ENCODE results near the gene RRP1.
A peak's percentile ranks its signal among the peaks of the same experiment; 100 is the strongest.

Gene RRP1

DNA sequence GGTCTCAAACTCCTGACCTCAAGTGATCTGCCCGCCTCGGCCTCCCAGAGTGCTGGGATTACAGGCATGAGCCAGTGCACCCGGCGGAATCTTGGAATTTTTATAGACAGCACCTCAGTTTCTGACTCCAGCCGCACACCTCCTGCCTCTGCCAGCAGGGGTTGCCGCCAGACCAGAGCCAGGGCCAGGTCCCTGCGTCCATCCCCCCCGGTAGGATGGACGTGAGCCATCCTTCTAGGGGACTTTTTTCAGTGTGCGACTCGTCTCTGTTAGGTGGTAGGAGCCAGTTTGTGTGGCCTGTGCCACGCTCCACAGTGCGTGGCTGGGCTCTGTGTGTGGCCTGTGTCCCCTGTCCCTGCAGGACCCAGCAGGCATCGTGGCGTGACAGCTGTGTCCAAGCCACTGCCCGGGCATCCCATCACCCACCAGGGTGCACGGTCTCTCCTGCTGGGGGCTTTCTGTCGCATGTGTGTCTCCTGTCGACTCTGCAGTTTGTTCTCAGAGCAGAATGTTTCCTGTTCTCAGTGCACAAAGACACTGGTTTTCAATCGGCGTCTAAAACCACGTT is 28.9 kb upstream of the RRP1 start:
- Histone ChIP-seq H3K4me3 (ENCODE audit: low read depth, low read length) (no peak overlapping the region), H3K36me3 (ENCODE audit: control insufficient read depth, insufficient read depth, low read length) (peaks cover 75% of the 10 kb centered on the region), H3K27me3 (ENCODE audit: control insufficient read depth, insufficient read depth, low read length) (no peaks in the 10 kb centered on the region), H3K4me1 (ENCODE audit: control insufficient read depth, insufficient read depth, low read length) (no peaks in the 10 kb centered on the region), H3K9ac (ENCODE audit: low read length) (no peak overlapping the region), H3K9me3 (ENCODE audit: control insufficient read depth, insufficient read depth, low read depth, low read length) (no peaks in the 10 kb centered on the region), H3K27ac (ENCODE audit: low read depth, low read length) (no peak overlapping the region)

- H3K36me3 ChIP-seq (ENCODE audit: control insufficient read depth, insufficient read depth, low read length): peaks cover 61% of the 10 kb centered on the region
Observed at GRCh38 chr21:43761886-43762285, 27.5 kb upstream of the RRP1 start.

GRCh38 chr21:43762303-43763128 is 26.9 kb upstream of the RRP1 start:
- Histone ChIP-seq H3K9ac (ENCODE audit: low read length) (no peak overlapping the region), H3K4me3 (ENCODE audit: low read depth, low read length) (no peak overlapping the region), H3K4me1 (ENCODE audit: control insufficient read depth, insufficient read depth, low read length) (peaks cover 4% of the 10 kb centered on the region), H3K27me3 (ENCODE audit: control insufficient read depth, insufficient read depth, low read length) (no peaks in the 10 kb centered on the region), H3K27ac (ENCODE audit: low read depth, low read length) (no peak overlapping the region), H3K9me3 (ENCODE audit: control insufficient read depth, insufficient read depth, low read depth, low read length) (no peaks in the 10 kb centered on the region), H3K36me3 (ENCODE audit: control insufficient read depth, insufficient read depth, low read length) (peaks cover 55% of the 10 kb centered on the region)

More at GRCh38 chr21:43761886-43762285, 27.5 kb upstream of the RRP1 start:
- no peaks in the 10 kb centered on the region for H3K4me1 ChIP-seq (ENCODE audit: control insufficient read depth, insufficient read depth, low read length)
- H3K9ac ChIP-seq (ENCODE audit: low read length): no peak overlapping the region
- no peak overlapping the region for H3K4me3 ChIP-seq (ENCODE audit: low read depth, low read length)
- H3K27ac ChIP-seq (ENCODE audit: low read depth, low read length): no peak overlapping the region
- no peaks in the 10 kb centered on the region for H3K27me3 ChIP-seq (ENCODE audit: control insufficient read depth, insufficient read depth, low read length)
- H3K9me3 ChIP-seq (ENCODE audit: control insufficient read depth, insufficient read depth, low read depth, low read length): no peaks in the 10 kb centered on the region

GRCh38 chr21:43763901-43764523 is 25.4 kb upstream of the RRP1 start:
- Histone ChIP-seq H3K27ac (ENCODE audit: low read depth, low read length) (no peak overlapping the region), H3K4me1 (ENCODE audit: control insufficient read depth, insufficient read depth, low read length) (peaks cover 19% of the 10 kb centered on the region), H3K9ac (ENCODE audit: low read length) (no peak overlapping the region), H3K4me3 (ENCODE audit: low read depth, low read length) (no peak overlapping the region), H3K36me3 (ENCODE audit: control insufficient read depth, insufficient read depth, low read length) (peaks cover 41% of the 10 kb centered on the region), H3K27me3 (ENCODE audit: control insufficient read depth, insufficient read depth, low read length) (no peaks in the 10 kb centered on the region), H3K9me3 (ENCODE audit: control insufficient read depth, insufficient read depth, low read depth, low read length) (no peaks in the 10 kb centered on the region)

DNA sequence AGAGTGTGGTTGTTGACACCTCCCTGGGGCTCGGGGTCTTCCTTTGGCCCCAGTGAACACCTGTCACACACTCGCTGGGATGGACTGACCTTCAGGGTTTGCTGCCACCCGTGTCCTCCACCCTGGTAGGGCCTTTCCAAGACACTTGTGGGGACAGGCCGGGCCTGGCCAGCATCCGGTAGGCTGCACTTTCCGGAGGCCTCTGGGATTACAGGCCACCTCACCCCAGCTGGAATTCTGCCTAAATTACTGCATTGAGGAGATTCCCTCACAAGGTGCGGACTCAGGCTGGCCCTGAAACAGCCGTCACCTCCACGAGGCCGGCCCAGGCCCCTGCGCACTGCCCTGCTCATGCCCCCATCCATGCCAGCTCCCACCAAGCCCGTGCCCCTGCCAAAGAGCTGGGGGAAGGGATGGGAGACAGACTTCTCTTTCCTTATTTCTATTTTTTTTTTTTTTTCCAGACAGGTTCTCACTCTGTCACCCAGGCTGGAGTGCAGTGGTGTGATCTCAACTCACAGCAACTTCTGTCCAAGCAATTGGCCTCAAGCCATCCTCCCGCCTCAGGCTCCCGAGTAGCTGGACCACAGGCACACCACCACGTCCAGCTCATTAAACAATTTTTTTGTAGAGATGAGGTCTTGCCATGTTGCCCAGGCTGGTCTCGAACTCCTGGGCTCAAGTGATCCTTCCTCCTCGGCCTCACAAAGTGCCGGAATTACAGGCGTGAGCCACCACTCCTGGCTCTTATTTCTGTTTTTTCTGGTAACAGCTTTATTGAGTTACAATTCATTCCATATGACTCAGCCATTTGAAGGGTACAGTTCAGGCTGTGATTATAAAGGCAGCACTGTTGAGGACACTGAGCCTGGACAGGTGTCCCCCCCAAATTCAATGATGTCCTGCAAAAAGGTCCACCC is 24.5 kb upstream of the RRP1 start:
- Histone ChIP-seq H3K4me1 (ENCODE audit: control insufficient read depth, insufficient read depth, low read length) (peaks cover 19% of the 10 kb centered on the region), H3K4me3 (ENCODE audit: low read depth, low read length) (no peak overlapping the region), H3K27me3 (ENCODE audit: control insufficient read depth, insufficient read depth, low read length) (no peaks in the 10 kb centered on the region), H3K36me3 (ENCODE audit: control insufficient read depth, insufficient read depth, low read length) (peaks cover 33% of the 10 kb centered on the region), H3K9me3 (ENCODE audit: control insufficient read depth, insufficient read depth, low read depth, low read length) (no peaks in the 10 kb centered on the region), H3K9ac (ENCODE audit: low read length) (no peak overlapping the region), H3K27ac (ENCODE audit: low read depth, low read length) (no peak overlapping the region)

DNA sequence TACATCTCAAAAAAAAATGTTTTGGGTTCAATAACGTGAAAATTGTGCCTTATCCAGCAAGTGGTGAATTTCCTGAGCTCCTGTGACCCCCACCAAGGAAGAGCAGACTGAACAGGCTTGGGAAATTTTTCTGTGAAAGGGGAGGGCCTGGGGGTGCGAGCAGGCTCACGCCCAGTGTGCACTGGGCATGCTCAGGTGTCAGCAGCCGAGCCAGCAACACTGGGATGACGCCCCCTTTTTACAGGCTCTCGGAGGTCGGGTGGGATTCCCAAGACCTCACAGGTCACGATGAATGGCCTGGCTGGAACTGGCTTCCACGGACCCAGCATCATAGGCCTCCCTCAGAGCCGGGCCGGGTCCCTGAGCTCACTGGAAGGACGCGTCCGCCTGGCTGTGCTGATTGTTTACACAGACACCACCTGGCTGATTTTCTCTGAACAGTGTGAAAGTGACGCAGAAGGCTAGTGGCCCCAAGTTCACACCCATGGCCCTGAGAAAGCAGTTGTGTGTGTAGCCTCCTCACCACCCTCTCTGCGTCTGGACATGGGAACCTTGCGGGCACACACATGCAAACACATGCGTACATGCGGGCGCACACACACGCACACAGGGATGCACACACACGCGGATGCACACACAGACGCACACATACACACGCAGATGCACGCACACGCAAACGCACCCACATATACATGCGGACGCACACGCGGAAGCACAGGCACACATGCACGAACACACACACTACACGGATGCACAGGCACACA is 22.5 kb upstream of the RRP1 start:
- no peaks in the 10 kb centered on the region for H3K27me3 ChIP-seq (ENCODE audit: control insufficient read depth, insufficient read depth, low read length)
- peaks cover 30% of the 10 kb centered on the region for H3K4me1 ChIP-seq (ENCODE audit: control insufficient read depth, insufficient read depth, low read length)
- H3K4me3 ChIP-seq (ENCODE audit: low read depth, low read length): no peak overlapping the region
- H3K36me3 ChIP-seq (ENCODE audit: control insufficient read depth, insufficient read depth, low read length): peaks cover 20% of the 10 kb centered on the region
- no peak overlapping the region for H3K9ac ChIP-seq (ENCODE audit: low read length)
- H3K9me3 ChIP-seq (ENCODE audit: control insufficient read depth, insufficient read depth, low read depth, low read length): no peaks in the 10 kb centered on the region
- H3K27ac ChIP-seq (ENCODE audit: low read depth, low read length): no peak overlapping the region

- Histone ChIP-seq H3K36me3 (ENCODE audit: control insufficient read depth, insufficient read depth, low read length) (peaks cover 14% of the 10 kb centered on the region), H3K27ac (ENCODE audit: low read depth, low read length) (peak overlapping the region; percentile 90), H3K27me3 (ENCODE audit: control insufficient read depth, insufficient read depth, low read length) (no peaks in the 10 kb centered on the region), H3K4me1 (ENCODE audit: control insufficient read depth, insufficient read depth, low read length) (peaks cover 35% of the 10 kb centered on the region), H3K9me3 (ENCODE audit: control insufficient read depth, insufficient read depth, low read depth, low read length) (no peaks in the 10 kb centered on the region), H3K4me3 (ENCODE audit: low read depth, low read length) (no peak overlapping the region), H3K9ac (ENCODE audit: low read length) (peak overlapping the region; percentile 64)
Observed at GRCh38 chr21:43767498-43767983, 21.8 kb upstream of the RRP1 start.

DNA sequence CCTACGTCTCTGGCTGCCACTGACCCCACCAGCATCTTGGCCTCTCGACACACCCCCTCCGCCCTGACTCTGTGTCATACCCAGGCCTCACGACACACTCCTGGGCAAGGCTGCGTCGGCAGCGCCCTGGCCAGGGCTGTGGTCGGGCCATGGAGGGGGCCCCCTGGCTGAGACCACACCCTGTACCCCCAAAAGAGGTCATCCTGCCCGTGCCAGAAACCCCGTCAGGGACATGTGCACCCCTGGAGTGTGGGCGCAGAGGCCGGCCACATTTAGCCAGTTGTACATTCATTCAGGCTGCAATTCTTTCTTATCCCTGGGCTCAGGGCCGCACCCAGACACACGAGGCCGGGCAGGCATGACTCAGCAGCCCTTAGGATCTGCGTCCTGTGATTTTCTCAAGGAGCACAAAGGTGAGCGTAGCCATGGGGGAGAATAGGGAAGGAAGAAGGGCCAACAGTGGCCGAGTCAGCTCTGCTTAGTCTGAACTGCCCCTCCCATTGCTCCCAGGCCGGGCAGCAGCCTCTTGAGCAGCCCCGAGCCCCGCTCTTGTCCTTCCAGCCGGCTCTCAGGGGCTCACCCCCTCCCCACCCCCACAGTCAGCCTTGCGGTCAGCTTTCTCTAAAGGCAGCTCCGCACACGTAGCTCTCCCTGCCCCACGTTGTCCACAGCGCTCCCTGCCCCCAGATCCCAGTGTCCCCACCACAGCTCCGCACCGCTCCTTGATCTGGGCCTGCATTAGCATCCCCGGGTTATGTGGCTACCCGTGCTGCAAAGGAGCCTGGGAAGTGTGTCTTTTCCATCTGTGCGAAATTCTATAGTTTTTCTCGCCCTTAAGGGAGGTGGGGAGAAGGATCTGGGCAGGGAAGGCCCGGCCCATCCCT is 21.2 kb upstream of the RRP1 start:
- Histone ChIP-seq H3K9ac (ENCODE audit: low read length) (peak overlapping the region; percentile 64), H3K27me3 (ENCODE audit: control insufficient read depth, insufficient read depth, low read length) (no peaks in the 10 kb centered on the region), H3K4me1 (ENCODE audit: control insufficient read depth, insufficient read depth, low read length) (peaks cover 41% of the 10 kb centered on the region), H3K27ac (ENCODE audit: low read depth, low read length) (peak overlapping the region; percentile 90), H3K9me3 (ENCODE audit: control insufficient read depth, insufficient read depth, low read depth, low read length) (no peaks in the 10 kb centered on the region), H3K4me3 (ENCODE audit: low read depth, low read length) (no peak overlapping the region), H3K36me3 (ENCODE audit: control insufficient read depth, insufficient read depth, low read length) (peaks cover 11% of the 10 kb centered on the region)

GRCh38 chr21:43768868-43769167 is 20.6 kb upstream of the RRP1 start:
- Histone ChIP-seq H3K27ac (ENCODE audit: low read depth, low read length) (peak overlapping the region; percentile 90; the same call in 1 of the 2 replicates), H3K4me1 (ENCODE audit: control insufficient read depth, insufficient read depth, low read length) (peaks cover 42% of the 10 kb centered on the region), H3K36me3 (ENCODE audit: control insufficient read depth, insufficient read depth, low read length) (peaks cover 14% of the 10 kb centered on the region), H3K27me3 (ENCODE audit: control insufficient read depth, insufficient read depth, low read length) (no peaks in the 10 kb centered on the region), H3K4me3 (ENCODE audit: low read depth, low read length) (no peak overlapping the region), H3K9ac (ENCODE audit: low read length) (peak overlapping the region; percentile 64), H3K9me3 (ENCODE audit: control insufficient read depth, insufficient read depth, low read depth, low read length) (no peaks in the 10 kb centered on the region)

Measured in HUES6 (cell line).